Midbrain (tissue), 1 donor: ENCODE results near the gene TTC16.
"Not testable (repeated sequence)": the region's sequence is repeated elsewhere in the genome, so short reads cannot be mapped to it uniquely, and the experiment has no call there.

Experiments
- DNase-seq: peaks from one replicate; lab custom pipeline; 2025; lab: John Stamatoyannopoulos, UW

Gene TTC16

DNA sequence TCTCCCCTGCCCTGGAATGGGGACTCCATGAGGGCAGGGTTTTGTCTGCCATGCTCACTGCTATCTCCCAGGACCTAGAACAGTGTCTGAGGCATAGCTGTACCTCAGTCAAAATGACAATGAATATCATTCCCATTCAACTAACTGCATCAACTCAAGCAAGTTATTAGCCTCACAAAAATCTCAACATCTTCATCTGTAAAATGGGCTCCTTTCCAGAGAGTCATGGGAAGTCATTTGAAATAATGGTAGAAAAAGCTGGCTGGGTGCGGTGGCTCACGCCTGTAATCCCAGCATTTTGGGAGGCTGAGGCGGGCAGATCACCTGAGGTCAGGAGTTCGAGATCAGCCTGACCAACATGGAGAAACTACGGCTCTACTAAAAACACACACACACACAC lies 53.2 kb downstream of the TTC16 start:
- no peak for DNase-seq

- no peak for DNase-seq
These were observed 54.2 kb downstream of the TTC16 start for GRCh38 chr9:127769929-127770582.

DNA sequence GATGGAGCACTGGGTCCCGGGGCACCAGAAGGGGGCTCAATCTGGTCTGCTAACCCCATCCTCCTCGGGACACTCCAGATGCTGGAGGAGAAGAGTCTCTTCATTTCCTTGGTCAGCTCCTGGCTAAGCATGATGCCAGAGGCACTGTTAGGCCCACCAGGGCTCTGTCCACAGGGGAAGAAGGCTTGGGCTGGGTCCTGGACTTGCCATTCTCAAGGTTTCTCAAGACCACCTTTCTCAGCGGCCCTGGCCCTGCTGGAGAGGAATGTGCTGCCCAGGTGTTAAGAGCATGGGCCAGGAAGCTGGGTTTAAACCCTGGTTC lies 54.7 kb downstream of the TTC16 start:
- DNase-seq, result no peak

DNA sequence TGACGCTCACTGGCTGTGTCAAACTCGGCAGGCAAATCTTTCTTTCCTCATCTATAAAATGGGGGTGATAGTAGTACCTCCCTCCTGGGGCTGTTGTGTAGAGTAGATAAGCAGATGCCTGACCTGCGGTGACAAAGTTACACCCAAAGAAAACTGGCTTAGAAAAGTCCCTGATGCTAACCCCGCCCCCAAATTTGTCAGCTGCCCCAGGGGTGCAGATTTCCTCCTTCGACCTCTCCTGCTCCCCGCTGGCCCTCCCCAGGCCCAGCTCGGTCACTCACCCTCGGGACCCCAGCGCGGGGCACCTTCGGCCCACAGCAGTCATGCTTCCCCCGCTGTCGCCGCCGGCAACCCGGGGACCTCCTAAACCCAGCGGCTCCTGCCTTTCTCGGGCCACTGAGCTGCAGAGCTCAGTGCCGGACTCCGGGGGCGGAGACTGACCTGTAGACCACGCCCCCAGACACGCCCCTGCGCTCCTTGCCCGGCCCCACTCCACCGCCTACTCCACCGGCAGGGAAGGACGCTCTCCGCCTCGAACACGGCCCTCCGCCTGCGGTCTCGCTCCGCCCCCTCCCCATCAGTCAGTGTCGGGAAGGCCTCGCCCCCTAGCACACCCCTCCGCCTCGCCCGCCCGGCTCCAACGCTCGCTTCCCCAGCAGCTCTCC lies 55.2 kb downstream of the TTC16 start:
- peak; percentile 89 for DNase-seq

- no peak for DNase-seq
These were observed 55.8 kb downstream of the TTC16 start for GRCh38 chr9:127771570-127772189.

- no peak for DNase-seq
These were observed 56.7 kb downstream of the TTC16 start for GRCh38 chr9:127772603-127773002.

- no peak for DNase-seq
These were observed 57.4 kb downstream of the TTC16 start for GRCh38 chr9:127773272-127773671.

GRCh38 chr9:127773981-127774380 lies 58.1 kb downstream of the TTC16 start:
- no peak for DNase-seq

DNA sequence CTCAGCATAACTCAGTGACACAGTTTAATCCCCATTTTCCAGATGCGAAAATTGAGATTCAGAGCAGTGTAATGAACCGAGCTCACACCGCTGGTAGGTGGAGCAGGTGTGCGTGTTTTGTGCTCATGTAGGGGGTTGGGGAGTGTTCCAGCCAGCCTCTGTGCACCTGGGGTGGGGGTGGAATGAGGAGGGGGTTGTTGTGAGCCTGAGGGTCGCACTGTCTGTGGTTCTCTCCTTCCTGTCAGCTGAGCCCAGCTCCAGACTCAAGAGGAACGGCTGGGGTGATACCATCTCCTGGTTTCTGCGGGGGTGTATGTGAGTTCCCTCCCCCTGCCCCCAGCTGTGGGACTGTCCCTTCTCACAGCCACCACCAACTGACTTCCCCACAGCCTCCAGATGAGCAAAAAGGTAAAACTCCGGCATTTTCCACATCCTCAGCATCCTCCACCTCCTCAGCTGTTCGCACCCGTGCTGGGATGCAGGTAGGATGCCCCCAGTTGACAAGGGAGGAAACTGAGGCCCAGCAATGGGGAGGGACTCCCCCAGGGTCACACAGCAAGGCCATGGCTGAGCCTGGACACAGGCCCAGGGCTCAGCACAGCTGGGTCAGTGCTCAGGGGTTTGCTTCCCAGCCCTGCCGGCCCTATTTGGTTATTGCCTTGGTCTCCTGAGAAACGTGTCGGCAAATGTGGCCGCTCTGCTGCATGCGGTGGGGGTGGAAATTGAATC lies 60.5 kb downstream of the TTC16 start:
- DNase-seq, result no peak

DNA sequence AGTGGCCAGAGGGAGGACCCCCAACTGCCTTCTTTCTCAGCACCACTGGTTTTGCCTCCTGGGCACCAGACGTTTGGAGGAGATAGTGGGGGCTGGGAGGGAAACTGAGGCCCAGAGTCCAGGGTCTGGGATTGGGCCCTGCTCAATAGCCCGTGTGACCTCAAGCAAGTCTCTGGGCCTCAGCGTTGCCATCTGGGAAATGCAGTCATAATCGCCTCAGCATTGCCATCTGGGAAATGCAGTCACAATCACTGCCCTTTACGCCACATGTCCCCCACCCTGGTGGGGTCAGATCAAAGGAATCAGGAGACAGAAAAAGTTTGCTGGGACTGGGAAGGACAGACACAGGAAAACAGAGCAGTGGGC lies 61.0 kb downstream of the TTC16 start:
- DNase-seq, result no peak

- DNase-seq, result no peak
These were observed 61.6 kb downstream of the TTC16 start for GRCh38 chr9:127777368-127777980.

GRCh38 chr9:127778280-127779135 lies 62.6 kb downstream of the TTC16 start, which contains the start of gene SH2D3C:
SH2D3C (minus strand) TSS chr9:127778666; CDS start chr9:127778627, 39 bp downstream.
- DNase-seq, result no peak

DNA sequence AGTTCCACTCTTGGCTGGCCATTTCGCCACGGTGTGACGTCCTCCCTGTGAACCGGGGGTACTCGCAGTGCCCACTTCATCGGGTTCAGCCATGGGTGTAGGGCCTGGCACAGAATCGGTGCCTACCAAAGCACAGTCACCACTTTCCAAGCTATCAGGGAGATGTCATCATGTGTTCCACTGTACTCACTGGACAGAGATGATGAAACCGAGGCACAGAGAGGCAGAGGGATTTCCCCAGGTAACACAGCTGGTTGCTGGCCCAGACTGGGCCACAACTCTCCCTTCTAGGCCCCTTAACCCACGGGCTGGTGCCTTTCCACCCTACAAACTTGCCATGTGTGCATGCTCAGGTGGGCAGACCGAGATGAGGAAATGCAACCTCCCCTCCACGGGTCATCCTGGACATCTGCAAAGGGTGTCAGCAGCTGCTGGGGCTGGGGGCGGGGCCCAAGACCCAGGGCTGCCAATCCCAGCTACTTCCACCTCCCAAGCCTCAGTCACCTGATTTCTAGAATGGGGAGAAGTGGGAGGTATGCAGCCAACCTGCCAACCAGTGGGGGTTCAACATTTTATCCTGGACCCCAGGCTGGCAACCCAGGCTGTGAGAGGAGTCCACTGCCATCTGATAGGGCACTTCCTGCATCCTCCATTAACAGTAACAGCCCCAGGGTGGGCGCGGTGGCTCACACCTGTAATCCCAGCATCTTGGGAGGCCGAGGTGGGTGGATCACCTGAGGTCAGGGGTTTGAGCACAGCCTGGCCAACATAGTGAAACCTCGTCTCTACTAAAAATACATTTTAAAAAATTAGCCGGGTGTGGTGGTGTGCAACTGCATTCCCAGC lies 63.5 kb downstream of the TTC16 start:
- no peak for DNase-seq

DNA sequence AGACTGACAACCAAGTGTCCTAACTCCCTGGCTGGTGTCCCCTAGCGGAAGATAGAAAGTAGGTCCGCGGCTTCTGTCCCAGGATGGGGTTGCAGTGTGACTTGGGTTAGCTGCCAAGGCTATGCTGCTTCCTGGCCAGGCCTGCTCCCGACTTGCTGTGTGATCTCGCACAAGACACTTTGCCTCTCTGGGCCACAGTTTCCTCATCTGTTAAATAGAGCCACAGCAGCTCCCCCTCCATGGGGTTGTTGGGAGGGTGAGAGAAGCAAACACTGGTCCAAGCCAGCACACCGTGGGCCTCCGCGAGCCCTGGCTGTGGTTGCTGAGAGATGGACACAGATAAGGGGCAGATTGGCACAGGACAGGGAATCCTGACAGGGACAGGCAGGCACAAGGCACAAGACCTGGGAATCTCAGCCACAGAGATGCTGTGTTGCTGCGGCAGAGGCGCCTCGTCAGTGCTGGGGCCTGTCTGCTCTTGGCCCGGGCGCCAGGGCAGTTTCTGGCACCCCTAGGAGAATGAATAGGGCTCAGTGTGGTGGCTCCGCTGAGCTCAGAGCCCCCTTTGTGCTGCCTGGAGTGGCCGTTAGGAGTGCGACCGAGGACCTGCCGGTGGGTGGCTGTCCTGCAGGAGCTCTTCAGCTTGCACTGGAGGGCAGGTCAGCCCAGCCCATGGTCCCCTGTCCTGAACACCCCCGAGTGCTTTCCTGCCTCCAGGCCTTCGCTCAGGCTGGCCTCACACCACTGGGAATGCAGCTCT lies 64.4 kb downstream of the TTC16 start:
- DNase-seq, result peak; percentile 53

GRCh38 chr9:127780909-127781308 lies 65.0 kb downstream of the TTC16 start:
- not testable (repeated sequence) for DNase-seq
